ENCODE measurements around the gene SEC16A. TPM values are rescaled to one million over a fixed set of nuclear protein-coding genes. Genes with fewer than 3 reads are reported as not detected.

SEC16A gene
- total RNA-seq, 1 experiment from 2014 or later = 56.4 TPM

DNA sequence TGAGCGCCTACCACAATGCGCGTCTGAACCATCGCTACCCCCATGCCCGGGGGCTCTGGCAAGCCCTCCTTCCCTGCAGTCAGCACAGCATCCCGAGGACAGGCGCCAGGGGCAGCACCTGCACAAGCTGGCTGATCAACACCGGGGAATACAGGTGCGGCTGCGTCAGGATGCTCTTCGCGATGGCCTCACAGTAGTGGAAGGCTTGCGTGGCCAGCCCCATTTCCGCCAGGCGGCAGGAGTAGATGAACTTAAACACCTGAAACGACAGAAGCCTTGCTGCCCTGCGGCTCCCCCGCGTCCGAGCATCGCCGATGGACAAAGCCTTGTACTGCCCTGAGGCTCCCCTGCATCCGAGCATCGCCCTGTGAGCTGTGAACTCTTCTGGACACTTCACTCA, 25.5 kb downstream of the SEC16A start:
- Histone ChIP-seq H2AFZ (ENCODE audit: low read length) (no peak overlapping the region), H2BK120ac (ENCODE audit: low read depth, low read length, poor library complexity, severe bottlenecking) (no peak overlapping the region), H2AK5ac (ENCODE audit: insufficient read length, low read length) (no peak overlapping the region), H3K14ac (ENCODE audit: insufficient read depth, low read length) (no peak overlapping the region), H3K27me3 (ENCODE audit: insufficient read depth, low read length) (no peaks in the 10 kb centered on the region), H2BK15ac (ENCODE audit: low read depth, low read length) (no peak overlapping the region), H4K20me1 (ENCODE audit: control insufficient read depth, insufficient read depth, insufficient read length) (no peaks in the 10 kb centered on the region), H4K5ac (ENCODE audit: insufficient read length, low read depth, low read length) (no peak overlapping the region), H3K56ac (ENCODE audit: insufficient read length, low read depth, low read length) (no peak overlapping the region), H2BK12ac (ENCODE audit: insufficient read length, low read depth, low read length) (no peak overlapping the region), H3K18ac (ENCODE audit: insufficient read length, low read depth, low read length) (no peak overlapping the region), H3T11ph (ENCODE audit: low read length) (no peak overlapping the region), H4K8ac (replicated peaks; ENCODE audit: insufficient read length, low read depth, low read length) (no peak overlapping the region), H3K4me1 (ENCODE audit: insufficient read depth, low read length) (no peaks in the 10 kb centered on the region), H3K9me3 (ENCODE audit: control insufficient read depth, low read depth, low read length) (no peaks in the 10 kb centered on the region), H3K23me2 (ENCODE audit: insufficient read length, low read depth, low read length, poor library complexity, severe bottlenecking) (peaks cover 3% of the 10 kb centered on the region), H3K4me2 (ENCODE audit: insufficient read depth, insufficient read length, low read length) (no peak overlapping the region), H2BK20ac (ENCODE audit: low read depth, low read length, poor library complexity, severe bottlenecking) (no peak overlapping the region), H3K79me1 (ENCODE audit: insufficient read depth, low read depth, low read length, poor library complexity, severe bottlenecking) (no peaks in the 10 kb centered on the region), H3K23ac (ENCODE audit: insufficient read length, low read depth, low read length) (no peak overlapping the region), H3K4ac (ENCODE audit: low read depth, low read length) (no peak overlapping the region), H4K91ac (ENCODE audit: insufficient read length, low read depth, low read length) (no peak overlapping the region), H2BK5ac (ENCODE audit: insufficient read length, low read length) (no peak overlapping the region), H3K9ac (ENCODE audit: extremely low read depth, insufficient read length, low read length) (no peak overlapping the region), H3K27ac (ENCODE audit: insufficient read length, low read depth, low read length) (no peak overlapping the region), H3K79me2 (ENCODE audit: insufficient read depth, low read length) (0 out of 2 replicates have a peak, but pooled peaks cover under 1% of the 10 kb centered on the region)
- no peaks in the 10 kb centered on the region for H3K27me3 Mint-ChIP-seq (ENCODE audit: low read depth)
- TF ChIP-seq, protein P1, sequence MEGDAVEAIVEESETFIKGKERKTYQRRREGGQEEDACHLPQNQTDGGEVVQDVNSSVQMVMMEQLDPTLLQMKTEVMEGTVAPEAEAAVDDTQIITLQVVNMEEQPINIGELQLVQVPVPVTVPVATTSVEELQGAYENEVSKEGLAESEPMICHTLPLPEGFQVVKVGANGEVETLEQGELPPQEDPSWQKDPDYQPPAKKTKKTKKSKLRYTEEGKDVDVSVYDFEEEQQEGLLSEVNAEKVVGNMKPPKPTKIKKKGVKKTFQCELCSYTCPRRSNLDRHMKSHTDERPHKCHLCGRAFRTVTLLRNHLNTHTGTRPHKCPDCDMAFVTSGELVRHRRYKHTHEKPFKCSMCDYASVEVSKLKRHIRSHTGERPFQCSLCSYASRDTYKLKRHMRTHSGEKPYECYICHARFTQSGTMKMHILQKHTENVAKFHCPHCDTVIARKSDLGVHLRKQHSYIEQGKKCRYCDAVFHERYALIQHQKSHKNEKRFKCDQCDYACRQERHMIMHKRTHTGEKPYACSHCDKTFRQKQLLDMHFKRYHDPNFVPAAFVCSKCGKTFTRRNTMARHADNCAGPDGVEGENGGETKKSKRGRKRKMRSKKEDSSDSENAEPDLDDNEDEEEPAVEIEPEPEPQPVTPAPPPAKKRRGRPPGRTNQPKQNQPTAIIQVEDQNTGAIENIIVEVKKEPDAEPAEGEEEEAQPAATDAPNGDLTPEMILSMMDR (conservative IDR thresholded peaks at IDR 0.05) = no peak
- H3K4me1 Mint-ChIP-seq = no peaks in the 10 kb centered on the region
- WGBS (ENCODE audit: extremely low coverage, insufficient read length, low lambda C conversion rate) = no CpG with 5 or more reads among the region's 24 CpGs
- DNase-seq = no peak
- no peak overlapping the region for H3K4me3 Mint-ChIP-seq
- no peak overlapping the region for H3K27ac Mint-ChIP-seq
- H3K9me3 Mint-ChIP-seq = no peaks in the 10 kb centered on the region
- peaks cover 63 to 84% (median 83%) of the 10 kb centered on the region in 3 experiments; a peak in 6 of 7 replicates for H3K36me3 Mint-ChIP-seq (ENCODE audit: insufficient read depth in 1 of 3, low read depth in 3 of 3)
